ENCODE results near the gene ZNF566. TPM values are rescaled to one million over a fixed set of nuclear protein-coding genes. Genes with fewer than 3 reads are reported as not detected.
"Not testable (repeated sequence)": the region's sequence is repeated elsewhere in the genome, so short reads cannot be mapped to it uniquely, and the experiment has no call there.

The ZNF566 gene
- total RNA-seq, 1 donor from 2014 or later = 12.0 TPM

DNA sequence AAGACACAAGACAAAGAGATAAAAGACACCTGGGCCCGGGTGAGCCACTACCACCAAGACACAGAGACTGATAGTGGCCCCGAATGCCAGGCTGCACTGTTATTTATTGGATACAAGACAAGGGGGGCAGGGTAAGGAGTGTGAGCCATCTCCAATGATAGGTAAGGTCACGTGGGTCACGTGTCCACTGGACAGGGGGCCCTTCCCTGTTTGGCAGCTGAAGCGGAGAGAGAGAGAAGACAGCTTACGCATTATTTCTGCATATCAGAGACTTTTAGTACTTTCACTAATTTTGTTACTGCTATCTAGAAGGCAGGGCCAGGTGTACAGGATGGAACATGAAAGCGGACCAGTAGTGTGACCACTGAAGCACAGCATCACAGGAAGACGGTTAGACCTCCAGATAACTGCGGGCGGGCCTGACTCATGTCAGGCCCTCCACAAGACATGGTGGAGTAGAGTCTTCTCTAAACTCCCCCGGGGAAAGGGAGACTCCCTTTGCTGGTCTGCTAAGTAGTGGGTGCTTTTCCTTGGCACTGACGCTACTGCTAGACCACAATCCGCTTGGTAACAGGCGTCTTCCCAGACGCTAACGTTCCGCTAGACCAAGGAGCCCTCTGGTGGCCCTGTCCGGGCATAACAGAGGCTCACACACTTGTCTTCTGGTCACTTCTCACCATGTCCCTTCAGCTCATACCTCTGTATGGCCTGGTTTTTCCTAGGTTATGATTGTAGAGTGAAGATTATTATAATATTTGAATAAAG lies 3.5 kb upstream of the ZNF566 start:
- ATAC-seq; H3K27ac ChIP-seq; H3K4me3 ChIP-seq; H3K9me3 ChIP-seq; H3K36me3 ChIP-seq; H3K27me3 ChIP-seq; intact Hi-C loops (cut with DNase I); H3K4me1 ChIP-seq: not testable (repeated sequence)
- TF ChIP-seq, protein P1, sequence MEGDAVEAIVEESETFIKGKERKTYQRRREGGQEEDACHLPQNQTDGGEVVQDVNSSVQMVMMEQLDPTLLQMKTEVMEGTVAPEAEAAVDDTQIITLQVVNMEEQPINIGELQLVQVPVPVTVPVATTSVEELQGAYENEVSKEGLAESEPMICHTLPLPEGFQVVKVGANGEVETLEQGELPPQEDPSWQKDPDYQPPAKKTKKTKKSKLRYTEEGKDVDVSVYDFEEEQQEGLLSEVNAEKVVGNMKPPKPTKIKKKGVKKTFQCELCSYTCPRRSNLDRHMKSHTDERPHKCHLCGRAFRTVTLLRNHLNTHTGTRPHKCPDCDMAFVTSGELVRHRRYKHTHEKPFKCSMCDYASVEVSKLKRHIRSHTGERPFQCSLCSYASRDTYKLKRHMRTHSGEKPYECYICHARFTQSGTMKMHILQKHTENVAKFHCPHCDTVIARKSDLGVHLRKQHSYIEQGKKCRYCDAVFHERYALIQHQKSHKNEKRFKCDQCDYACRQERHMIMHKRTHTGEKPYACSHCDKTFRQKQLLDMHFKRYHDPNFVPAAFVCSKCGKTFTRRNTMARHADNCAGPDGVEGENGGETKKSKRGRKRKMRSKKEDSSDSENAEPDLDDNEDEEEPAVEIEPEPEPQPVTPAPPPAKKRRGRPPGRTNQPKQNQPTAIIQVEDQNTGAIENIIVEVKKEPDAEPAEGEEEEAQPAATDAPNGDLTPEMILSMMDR (IDR thresholded peaks at IDR 0.05) = peak; percentile 60
- DNase-seq = peak; percentile 69

DNA sequence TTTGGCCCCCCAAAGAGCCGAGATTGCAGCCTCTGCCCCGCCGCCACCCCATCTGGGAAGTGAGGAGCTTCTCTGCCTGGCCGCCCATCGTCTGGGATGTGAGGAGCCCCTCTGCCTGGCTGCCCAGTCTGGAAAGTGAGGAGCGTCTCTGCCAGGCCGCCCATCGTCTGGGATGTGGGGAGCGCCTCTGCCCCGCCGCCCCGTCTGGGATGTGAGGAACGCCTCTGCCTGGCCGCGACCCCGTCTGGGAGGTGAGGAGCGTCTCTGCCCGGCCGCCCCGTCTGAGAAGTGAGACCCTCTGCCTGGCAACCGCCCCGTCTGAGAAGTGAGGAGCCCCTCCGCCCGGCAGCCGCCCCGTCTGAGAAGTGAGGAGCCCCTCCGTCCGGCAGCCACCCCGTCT lies 1.5 kb upstream of the ZNF566 start:
- DNase-seq; H3K27me3 ChIP-seq; ATAC-seq; intact Hi-C loops (cut with DNase I); H3K36me3 ChIP-seq; H3K4me3 ChIP-seq; H3K27ac ChIP-seq; H3K9me3 ChIP-seq: not testable (repeated sequence)
- H3K4me1 ChIP-seq = peaks cover 10% of the 10 kb centered on the region

DNA sequence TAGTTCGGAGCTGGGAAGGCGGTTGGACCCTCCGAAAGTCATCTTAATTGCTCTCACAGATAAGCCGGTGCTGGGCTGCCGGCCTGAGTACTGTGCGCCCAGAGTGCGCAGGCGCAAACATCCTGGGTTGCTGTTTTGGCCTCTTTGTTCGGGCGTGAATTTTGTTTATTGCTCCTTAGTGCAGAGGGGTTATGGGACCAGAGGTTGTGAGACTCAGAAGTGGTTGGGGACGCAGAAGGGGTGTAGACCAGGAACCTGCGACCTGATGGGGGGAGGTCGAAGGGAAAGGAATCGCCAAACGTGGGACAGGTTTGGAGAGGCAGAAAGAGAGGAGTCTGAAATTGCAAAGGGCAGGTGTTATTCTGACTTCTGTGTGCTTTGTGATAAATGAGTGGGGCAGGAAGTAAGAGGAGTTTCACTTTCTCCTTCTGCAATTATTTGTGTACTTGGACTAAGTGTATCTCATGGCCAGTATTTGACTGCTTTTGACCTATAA lies 607 bp upstream of the ZNF566 start:
- peak overlapping the region; percentile 75 for H3K4me3 ChIP-seq
- no peaks in the 10 kb centered on the region for H3K9me3 ChIP-seq
- H3K36me3 ChIP-seq = no peaks in the 10 kb centered on the region
- no peaks in the 10 kb centered on the region for H3K27me3 ChIP-seq
- ATAC-seq = peak; percentile 89
- intact Hi-C loops (cut with DNase I) = no loop called here
- TF ChIP-seq, protein P1 (IDR thresholded peaks at IDR 0.05) = no peak
- H3K4me1 ChIP-seq = peaks cover 10% of the 10 kb centered on the region
- H3K27ac ChIP-seq = peak overlapping the region; percentile 97
- no peak for DNase-seq

- H3K4me1 ChIP-seq = peaks cover 10% of the 10 kb centered on the region
- H3K27ac ChIP-seq = peak overlapping the region; percentile 97
- no peaks in the 10 kb centered on the region for H3K27me3 ChIP-seq
- no peaks in the 10 kb centered on the region for H3K36me3 ChIP-seq
- H3K4me3 ChIP-seq = peak overlapping the region; percentile 75
- ATAC-seq (no peak), DNase-seq (no peak)
- TF ChIP-seq, protein P1 (IDR thresholded peaks at IDR 0.05) = no peak
- H3K9me3 ChIP-seq = no peaks in the 10 kb centered on the region
- intact Hi-C loops (cut with DNase I) = no loop called here
Observed at GRCh38 chr19:36488846-36489117, 579 bp downstream of the ZNF566 start.

- no peak for ATAC-seq
- TF ChIP-seq, protein P1 (IDR thresholded peaks at IDR 0.05) = no peak
- Histone ChIP-seq H3K27me3 (no peaks in the 10 kb centered on the region), H3K4me3 (peak overlapping the region; percentile 75), H3K9me3 (no peaks in the 10 kb centered on the region), H3K27ac (peak overlapping the region; percentile 97), H3K4me1 (peaks cover 10% of the 10 kb centered on the region), H3K36me3 (no peaks in the 10 kb centered on the region)
- no peak for DNase-seq
- intact Hi-C loops (cut with DNase I) = no loop called here
Observed at GRCh38 chr19:36488118-36488845, 1.1 kb downstream of the ZNF566 start.

DNA sequence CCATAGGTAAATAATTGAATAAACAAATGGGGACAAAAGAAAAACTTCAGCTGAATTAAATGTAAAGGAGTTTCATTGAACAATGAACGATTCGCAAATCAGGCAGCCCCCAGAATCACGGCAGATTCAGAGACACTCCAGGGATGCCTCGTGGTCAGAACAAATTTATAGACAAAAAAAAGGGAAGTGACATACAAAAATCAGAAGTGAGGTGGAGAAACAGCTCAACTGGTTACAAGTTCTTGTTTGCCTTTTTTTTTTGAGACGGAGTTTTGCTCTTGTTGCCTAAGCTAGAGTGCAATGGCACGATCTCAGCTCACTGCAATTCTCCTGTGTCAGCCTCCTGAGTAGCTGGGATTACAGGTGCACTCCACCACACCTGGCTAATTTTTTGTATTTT lies 5.7 kb downstream of the ZNF566 start:
- TF ChIP-seq, protein P1 (IDR thresholded peaks at IDR 0.05) = no peak
- intact Hi-C loops (cut with DNase I) = no loop called here
- ATAC-seq = no peak

More for the DNA sequence above, 5.7 kb downstream of the ZNF566 start:
- Histone ChIP-seq H3K4me3 (no peak overlapping the region), H3K36me3 (no peaks in the 10 kb centered on the region), H3K4me1 (peaks cover 9% of the 10 kb centered on the region), H3K9me3 (no peaks in the 10 kb centered on the region), H3K27me3 (no peaks in the 10 kb centered on the region), H3K27ac (no peak overlapping the region)
- DNase-seq = no peak

All from upper lobe of right lung (tissue), 1 donor.